K562 (cell line): ENCODE data around the gene ADGRB2.

Source experiments
- CBX5 ChIP-seq: IDR thresholded peaks from 2 replicates; pipeline ENCODE4 v1.6.1; 2014; ENCODE audit warnings: low read depth, borderline replicate concordance
- IRF1 ChIP-seq: sonication (generic); formaldehyde crosslinking; IDR thresholded peaks from 2 replicates; pipeline ENCODE4 v1.8.0; 2022; ENCODE audit warnings: missing genetic modification reagents, mild to moderate bottlenecking, borderline replicate concordance
- NELFE ChIP-seq: IDR thresholded peaks from 2 replicates; pipeline ENCODE4 v1.6.1; 2011; ENCODE audit warnings: mild to moderate bottlenecking; ENCODE audit not compliant: insufficient read depth, insufficient read length
- POLR2A ChIP-seq: fragments of 450-650 bp; conservative IDR thresholded peaks from 2 replicates; pipeline ENCODE4 v1.6.1; 2016
- POLR2AphosphoS5 ChIP-seq: IDR thresholded peaks from 2 replicates; pipeline ENCODE4 v1.6.1; 2011; ENCODE audit warnings: mild to moderate bottlenecking, low read depth, low read length, moderate library complexity; ENCODE audit not compliant: control insufficient read depth, insufficient read depth
- POLR3A ChIP-seq: IDR thresholded peaks from 2 replicates; pipeline ENCODE4 v1.6.1; 2011; ENCODE audit warnings: borderline replicate concordance, mild to moderate bottlenecking, moderate library complexity; ENCODE audit not compliant: insufficient read length, insufficient read depth; ENCODE audit errors: extremely low read depth
- ZC3H4 ChIP-seq: sonication (generic); formaldehyde crosslinking; IDR thresholded peaks from 2 replicates; pipeline ENCODE4 v1.9.0; 2021; ENCODE audit warnings: missing genetic modification reagents, borderline replicate concordance
- ZFX ChIP-seq: sonication (generic); formaldehyde crosslinking; IDR thresholded peaks from 2 replicates; pipeline ENCODE4 v1.8.0; 2022; ENCODE audit warnings: mild to moderate bottlenecking, missing genetic modification reagents, moderate library complexity
- TF ChIP-seq, protein P1 (sequence below): sonication (generic); formaldehyde crosslinking; IDR thresholded peaks from 2 replicates; pipeline ENCODE4 v1.8.0; 2022; ENCODE audit warnings: mild to moderate bottlenecking, missing genetic modification reagents
- TF ChIP-seq, protein P2 (sequence below): IDR thresholded peaks from 3 replicates; pipeline ENCODE4 v1.6.1; 2011; ENCODE audit warnings: borderline replicate concordance, mild to moderate bottlenecking; ENCODE audit not compliant: insufficient read length, insufficient read depth
- TF ChIP-seq, protein P3 (sequence below), 3 experiments: IDR thresholded peaks in 2 of 3; conservative IDR thresholded peaks in 1 of 3; 2 replicates each; pipeline ENCODE4 v1.5.1; 2011 to 2012; ENCODE audit warnings: low read length in 3 of 3, mild to moderate bottlenecking in 3 of 3, control low read depth in 2 of 3, improper control_type of control experiment in 1 of 3, inconsistent platforms in 1 of 3, low read depth in 1 of 3, mixed read lengths in 1 of 3, moderate library complexity in 1 of 3; ENCODE audit not compliant: insufficient read depth in 2 of 3
- TF ChIP-seq, protein P4 (sequence below): sonication (generic); formaldehyde crosslinking; IDR thresholded peaks from 2 replicates; pipeline ENCODE4 v1.8.0; 2022; ENCODE audit warnings: mild to moderate bottlenecking, missing genetic modification reagents, borderline replicate concordance
- TF ChIP-seq, protein P5 (sequence below): fragments of 250-450 bp; sonication (Bioruptor Pico); IDR thresholded peaks from 2 replicates; pipeline ENCODE4 v1.5.1; 2021; ENCODE audit warnings: mild to moderate bottlenecking

DNA sequence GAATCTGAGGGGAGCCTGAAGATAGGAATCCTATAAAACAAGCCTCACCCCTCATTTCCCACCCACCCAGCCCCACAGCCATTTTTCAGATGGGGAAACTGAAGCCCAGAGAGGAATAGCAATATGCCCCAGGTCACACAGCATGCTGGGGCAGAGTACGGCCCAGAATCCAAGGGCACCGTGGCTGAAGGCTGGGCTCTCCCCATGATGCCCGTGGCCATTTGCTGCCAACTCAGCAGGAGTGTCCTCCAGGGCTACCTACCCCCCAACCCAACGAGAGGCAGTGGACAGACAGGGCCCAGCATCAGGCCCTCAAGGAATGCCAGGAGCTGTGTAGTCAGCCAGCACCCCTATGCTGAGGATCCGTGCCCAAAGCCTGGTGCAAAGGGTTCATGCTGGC lies 68.8 kb downstream of the ADGRB2 start:
- TF ChIP-seq POLR2AphosphoS5 (no peak), CBX5 (no peak), ZC3H4 (CRISPR knock-in tag) (no peak), POLR2A (no peak), NELFE (no peak), IRF1 (CRISPR knock-in tag) (no peak), POLR3A (no peak), ZFX (CRISPR knock-in tag) (no peak)
- TF ChIP-seq, protein P1, sequence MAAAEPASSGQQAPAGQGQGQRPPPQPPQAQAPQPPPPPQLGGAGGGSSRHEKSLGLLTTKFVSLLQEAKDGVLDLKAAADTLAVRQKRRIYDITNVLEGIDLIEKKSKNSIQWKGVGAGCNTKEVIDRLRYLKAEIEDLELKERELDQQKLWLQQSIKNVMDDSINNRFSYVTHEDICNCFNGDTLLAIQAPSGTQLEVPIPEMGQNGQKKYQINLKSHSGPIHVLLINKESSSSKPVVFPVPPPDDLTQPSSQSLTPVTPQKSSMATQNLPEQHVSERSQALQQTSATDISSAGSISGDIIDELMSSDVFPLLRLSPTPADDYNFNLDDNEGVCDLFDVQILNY: no peak
- TF ChIP-seq, protein P2, sequence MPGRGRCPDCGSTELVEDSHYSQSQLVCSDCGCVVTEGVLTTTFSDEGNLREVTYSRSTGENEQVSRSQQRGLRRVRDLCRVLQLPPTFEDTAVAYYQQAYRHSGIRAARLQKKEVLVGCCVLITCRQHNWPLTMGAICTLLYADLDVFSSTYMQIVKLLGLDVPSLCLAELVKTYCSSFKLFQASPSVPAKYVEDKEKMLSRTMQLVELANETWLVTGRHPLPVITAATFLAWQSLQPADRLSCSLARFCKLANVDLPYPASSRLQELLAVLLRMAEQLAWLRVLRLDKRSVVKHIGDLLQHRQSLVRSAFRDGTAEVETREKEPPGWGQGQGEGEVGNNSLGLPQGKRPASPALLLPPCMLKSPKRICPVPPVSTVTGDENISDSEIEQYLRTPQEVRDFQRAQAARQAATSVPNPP: no peak
- TF ChIP-seq, protein P3, sequence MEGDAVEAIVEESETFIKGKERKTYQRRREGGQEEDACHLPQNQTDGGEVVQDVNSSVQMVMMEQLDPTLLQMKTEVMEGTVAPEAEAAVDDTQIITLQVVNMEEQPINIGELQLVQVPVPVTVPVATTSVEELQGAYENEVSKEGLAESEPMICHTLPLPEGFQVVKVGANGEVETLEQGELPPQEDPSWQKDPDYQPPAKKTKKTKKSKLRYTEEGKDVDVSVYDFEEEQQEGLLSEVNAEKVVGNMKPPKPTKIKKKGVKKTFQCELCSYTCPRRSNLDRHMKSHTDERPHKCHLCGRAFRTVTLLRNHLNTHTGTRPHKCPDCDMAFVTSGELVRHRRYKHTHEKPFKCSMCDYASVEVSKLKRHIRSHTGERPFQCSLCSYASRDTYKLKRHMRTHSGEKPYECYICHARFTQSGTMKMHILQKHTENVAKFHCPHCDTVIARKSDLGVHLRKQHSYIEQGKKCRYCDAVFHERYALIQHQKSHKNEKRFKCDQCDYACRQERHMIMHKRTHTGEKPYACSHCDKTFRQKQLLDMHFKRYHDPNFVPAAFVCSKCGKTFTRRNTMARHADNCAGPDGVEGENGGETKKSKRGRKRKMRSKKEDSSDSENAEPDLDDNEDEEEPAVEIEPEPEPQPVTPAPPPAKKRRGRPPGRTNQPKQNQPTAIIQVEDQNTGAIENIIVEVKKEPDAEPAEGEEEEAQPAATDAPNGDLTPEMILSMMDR (IDR thresholded peaks at IDR 0.05 in 2 of 3, conservative IDR thresholded peaks at IDR 0.05 in 1 of 3; ENCODE audit: insufficient read depth in 2 of 3, low read depth in 1 of 3, low read length in 3 of 3): no peak
- TF ChIP-seq, protein P4, sequence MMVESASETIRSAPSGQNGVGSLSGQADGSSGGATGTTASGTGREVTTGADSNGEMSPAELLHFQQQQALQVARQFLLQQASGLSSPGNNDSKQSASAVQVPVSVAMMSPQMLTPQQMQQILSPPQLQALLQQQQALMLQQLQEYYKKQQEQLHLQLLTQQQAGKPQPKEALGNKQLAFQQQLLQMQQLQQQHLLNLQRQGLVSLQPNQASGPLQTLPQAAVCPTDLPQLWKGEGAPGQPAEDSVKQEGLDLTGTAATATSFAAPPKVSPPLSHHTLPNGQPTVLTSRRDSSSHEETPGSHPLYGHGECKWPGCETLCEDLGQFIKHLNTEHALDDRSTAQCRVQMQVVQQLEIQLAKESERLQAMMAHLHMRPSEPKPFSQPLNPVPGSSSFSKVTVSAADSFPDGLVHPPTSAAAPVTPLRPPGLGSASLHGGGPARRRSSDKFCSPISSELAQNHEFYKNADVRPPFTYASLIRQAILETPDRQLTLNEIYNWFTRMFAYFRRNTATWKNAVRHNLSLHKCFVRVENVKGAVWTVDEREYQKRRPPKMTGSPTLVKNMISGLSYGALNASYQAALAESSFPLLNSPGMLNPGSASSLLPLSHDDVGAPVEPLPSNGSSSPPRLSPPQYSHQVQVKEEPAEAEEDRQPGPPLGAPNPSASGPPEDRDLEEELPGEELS (CRISPR knock-in tag): no peak
- TF ChIP-seq, protein P5, sequence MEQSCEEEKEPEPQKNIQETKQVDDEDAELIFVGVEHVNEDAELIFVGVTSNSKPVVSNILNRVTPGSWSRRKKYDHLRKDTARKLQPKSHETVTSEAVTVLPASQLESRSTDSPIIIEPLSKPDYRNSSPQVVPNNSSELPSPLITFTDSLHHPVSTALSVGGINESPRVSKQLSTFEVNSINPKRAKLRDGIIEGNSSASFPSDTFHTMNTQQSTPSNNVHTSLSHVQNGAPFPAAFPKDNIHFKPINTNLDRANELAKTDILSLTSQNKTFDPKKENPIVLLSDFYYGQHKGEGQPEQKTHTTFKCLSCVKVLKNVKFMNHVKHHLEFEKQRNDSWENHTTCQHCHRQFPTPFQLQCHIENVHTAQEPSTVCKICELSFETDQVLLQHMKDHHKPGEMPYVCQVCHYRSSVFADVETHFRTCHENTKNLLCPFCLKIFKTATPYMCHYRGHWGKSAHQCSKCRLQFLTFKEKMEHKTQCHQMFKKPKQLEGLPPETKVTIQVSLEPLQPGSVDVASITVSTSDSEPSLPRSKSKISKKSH (CRISPR knock-in tag): no peak
